IPS-20b (cell line): Measurements from ENCODE around the gene TMEM62.

Experiments
- H3K27ac ChIP-seq: one replicate; pipeline ENCODE4 v1.5.1; 2013; ENCODE audit warnings: low read length
- H3K27me3 ChIP-seq: 2 replicates; pipeline ENCODE4 v1.6.1; 2013; ENCODE audit warnings: mild to moderate bottlenecking, low read length, inconsistent platforms; ENCODE audit not compliant: insufficient read depth
- H3K36me3 ChIP-seq: 2 replicates; pipeline ENCODE4 v1.6.1; 2013; ENCODE audit warnings: low read depth, mild to moderate bottlenecking, inconsistent platforms, low read length, moderate library complexity; ENCODE audit not compliant: insufficient read depth
- H3K4me1 ChIP-seq: 2 replicates; pipeline ENCODE4 v1.6.1; 2013; ENCODE audit warnings: mild to moderate bottlenecking, control low read depth, inconsistent platforms, low read length, moderate library complexity; ENCODE audit not compliant: insufficient read depth
- H3K4me3 ChIP-seq: 2 replicates; pipeline ENCODE4 v1.5.1; 2013; ENCODE audit warnings: mild to moderate bottlenecking, low read length, inconsistent platforms
- H3K9ac ChIP-seq: 2 replicates; pipeline ENCODE4 v1.6.1; 2013; ENCODE audit warnings: low read depth, mild to moderate bottlenecking, inconsistent platforms, low read length, moderate library complexity
- H3K9me3 ChIP-seq: 2 replicates; pipeline ENCODE4 v1.6.1; 2013; ENCODE audit warnings: mild to moderate bottlenecking, low read depth, low read length, inconsistent platforms; ENCODE audit not compliant: insufficient read depth

TMEM62 gene

GRCh38 chr15:43133430-43134156 is at the start of gene TMEM62:
Gene TMEM62 (plus strand): TSS chr15:43133586. CDS start chr15:43133803, 217 bp downstream.
- peaks cover 13% of the 10 kb centered on the region for H3K4me1 ChIP-seq
- H3K9me3 ChIP-seq: no peaks in the 10 kb centered on the region
- peaks cover 46% of the 10 kb centered on the region for H3K27me3 ChIP-seq
- peak within 1 kb of the TSS; percentile 45; the same call in 1 of the 2 replicates for H3K9ac ChIP-seq
- H3K36me3 ChIP-seq: no peaks in the 10 kb centered on the region
- H3K4me3 ChIP-seq: peak within 1 kb of the TSS; percentile 80
- H3K27ac ChIP-seq: no peak within 1 kb of the TSS

DNA sequence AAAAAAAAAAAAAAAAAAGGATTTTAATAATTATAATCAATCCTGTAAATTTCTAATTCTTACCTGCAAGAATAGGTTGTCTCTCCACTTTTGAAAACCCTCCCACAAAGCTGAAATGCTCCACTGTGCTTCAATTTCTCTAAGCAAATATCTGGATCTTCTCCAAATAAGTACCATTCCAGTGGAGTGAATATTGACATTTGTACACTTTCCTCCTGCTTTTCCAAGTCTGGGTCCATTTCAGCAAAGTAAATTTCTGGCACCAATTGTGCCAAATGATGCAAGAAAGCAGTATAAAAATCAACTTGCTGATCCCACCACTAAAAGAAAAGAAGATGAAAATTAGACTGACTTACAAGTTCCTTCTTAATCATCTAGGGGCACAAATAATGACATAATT is 47.5 kb upstream of the TMEM62 start:
- no peak overlapping the region for H3K27ac ChIP-seq
- 0 out of 2 replicates have a peak, but pooled peaks cover 6% of the 10 kb centered on the region for H3K4me1 ChIP-seq
- no peaks in the 10 kb centered on the region for H3K9me3 ChIP-seq
- H3K36me3 ChIP-seq: peaks cover 37% of the 10 kb centered on the region
- H3K27me3 ChIP-seq: no peaks in the 10 kb centered on the region
- no peak overlapping the region for H3K4me3 ChIP-seq
- H3K9ac ChIP-seq: no peak overlapping the region

- no peak overlapping the region for H3K4me3 ChIP-seq
- H3K27ac ChIP-seq: no peak overlapping the region
- H3K27me3 ChIP-seq: no peaks in the 10 kb centered on the region
- H3K9ac ChIP-seq: no peak overlapping the region
- no peaks in the 10 kb centered on the region for H3K9me3 ChIP-seq
- H3K36me3 ChIP-seq: peaks cover 31% of the 10 kb centered on the region
- 0 out of 2 replicates have a peak, but pooled peaks cover 6% of the 10 kb centered on the region for H3K4me1 ChIP-seq
Measured at GRCh38 chr15:43086551-43086950, 46.8 kb upstream of the TMEM62 start.

DNA sequence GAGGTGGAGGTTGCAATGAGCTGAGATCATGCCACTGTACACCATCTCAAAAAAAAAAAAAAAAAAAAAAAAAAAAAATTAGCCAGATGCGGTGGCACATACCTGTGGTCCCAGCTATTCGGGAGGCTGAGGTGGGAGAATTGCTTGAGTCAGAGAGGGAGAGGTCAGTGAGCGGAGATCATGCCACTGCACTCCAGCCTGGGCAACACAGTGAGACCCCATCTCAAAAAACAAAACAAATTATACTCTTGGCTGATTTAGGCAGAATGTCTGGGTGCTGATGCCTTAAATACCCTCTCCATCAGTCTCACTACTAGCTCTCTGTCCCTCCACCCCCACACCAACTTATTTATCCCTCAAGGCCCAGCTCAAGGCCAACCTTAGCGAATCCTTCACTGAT is 41.5 kb upstream of the TMEM62 start:
- peaks cover under 1% of the 10 kb centered on the region; the same call in 1 of the 2 replicates for H3K36me3 ChIP-seq
- H3K27ac ChIP-seq: no peak overlapping the region
- H3K4me1 ChIP-seq: no peaks in the 10 kb centered on the region
- H3K9ac ChIP-seq: no peak overlapping the region
- no peaks in the 10 kb centered on the region for H3K9me3 ChIP-seq
- no peak overlapping the region for H3K4me3 ChIP-seq
- no peaks in the 10 kb centered on the region for H3K27me3 ChIP-seq

GRCh38 chr15:43093026-43093425 is 40.4 kb upstream of the TMEM62 start:
- Histone ChIP-seq H3K4me1 (no peaks in the 10 kb centered on the region), H3K9me3 (no peaks in the 10 kb centered on the region), H3K27ac (no peak overlapping the region), H3K27me3 (no peaks in the 10 kb centered on the region), H3K9ac (no peak overlapping the region), H3K36me3 (peaks cover 7% of the 10 kb centered on the region; the same call in 1 of the 2 replicates), H3K4me3 (no peak overlapping the region)

GRCh38 chr15:43094416-43095030 is 38.9 kb upstream of the TMEM62 start:
- no peaks in the 10 kb centered on the region for H3K9me3 ChIP-seq
- no peak overlapping the region for H3K9ac ChIP-seq
- no peak overlapping the region for H3K27ac ChIP-seq
- peaks cover 7% of the 10 kb centered on the region; the same call in 1 of the 2 replicates for H3K36me3 ChIP-seq
- H3K4me3 ChIP-seq: no peak overlapping the region
- no peaks in the 10 kb centered on the region for H3K4me1 ChIP-seq
- no peaks in the 10 kb centered on the region for H3K27me3 ChIP-seq

DNA sequence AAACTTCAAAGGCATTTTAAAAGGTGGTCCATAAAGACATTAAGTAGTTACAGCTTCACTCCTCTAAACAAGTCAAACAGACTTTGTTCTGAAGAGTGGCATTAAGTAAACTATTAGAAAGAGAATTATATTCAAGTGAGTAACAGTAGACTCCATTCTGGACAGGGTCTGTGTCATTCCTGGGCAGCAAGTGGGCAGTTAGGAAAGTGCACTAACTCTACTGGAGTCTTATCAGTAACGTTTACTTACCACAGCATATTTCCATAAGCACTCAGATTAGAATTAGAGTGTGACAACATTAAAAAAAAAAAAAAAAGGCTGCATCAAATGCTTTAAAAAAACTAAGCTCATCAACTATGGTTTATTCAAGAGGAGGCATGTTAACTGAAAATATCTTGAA is 38.1 kb upstream of the TMEM62 start:
- Histone ChIP-seq H3K27me3 (no peaks in the 10 kb centered on the region), H3K36me3 (peaks cover 10% of the 10 kb centered on the region; the same call in 1 of the 2 replicates), H3K4me1 (no peaks in the 10 kb centered on the region), H3K9ac (no peak overlapping the region), H3K9me3 (no peaks in the 10 kb centered on the region), H3K4me3 (no peak overlapping the region), H3K27ac (no peak overlapping the region)

DNA sequence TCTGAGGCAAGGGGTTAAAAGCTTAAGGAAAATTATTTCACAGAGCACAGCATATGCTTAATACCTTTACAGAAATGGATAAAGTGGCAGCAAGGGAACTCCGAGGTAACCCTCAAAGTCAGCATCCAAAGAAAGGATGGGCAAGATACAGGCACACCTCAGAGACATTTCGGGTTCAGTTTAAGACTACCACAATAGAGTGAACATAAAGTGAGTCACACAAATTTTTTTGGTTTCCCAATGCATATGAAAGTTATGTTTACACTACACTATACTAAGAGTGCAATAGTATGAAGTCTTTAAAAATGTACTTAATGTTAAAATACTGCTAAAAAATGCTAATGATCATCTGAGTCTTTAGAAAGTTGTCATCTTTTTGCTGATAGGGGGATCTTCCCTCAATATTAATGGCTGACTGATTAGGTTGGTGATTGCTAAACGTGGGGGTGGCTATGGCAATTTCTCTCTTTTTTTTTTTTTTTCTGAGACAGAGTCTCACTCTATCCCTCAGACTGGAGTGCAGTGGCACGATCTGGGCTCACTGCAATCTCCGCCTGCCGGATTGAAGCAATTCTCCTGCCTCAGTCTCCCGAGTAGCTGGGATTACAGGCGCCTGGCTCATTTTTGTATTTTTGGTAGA is 37.6 kb upstream of the TMEM62 start:
- Histone ChIP-seq H3K4me1 (no peaks in the 10 kb centered on the region), H3K36me3 (peaks cover 13% of the 10 kb centered on the region), H3K9ac (no peak overlapping the region), H3K4me3 (no peak overlapping the region), H3K27me3 (no peaks in the 10 kb centered on the region), H3K9me3 (no peaks in the 10 kb centered on the region), H3K27ac (no peak overlapping the region)

- Histone ChIP-seq H3K36me3 (peaks cover 18% of the 10 kb centered on the region), H3K9me3 (no peaks in the 10 kb centered on the region), H3K27ac (no peak overlapping the region), H3K9ac (no peak overlapping the region), H3K4me3 (no peak overlapping the region), H3K27me3 (no peaks in the 10 kb centered on the region), H3K4me1 (no peaks in the 10 kb centered on the region)
Measured at GRCh38 chr15:43096411-43096810, 37.0 kb upstream of the TMEM62 start.

- Histone ChIP-seq H3K4me3 (no peak overlapping the region), H3K27me3 (no peaks in the 10 kb centered on the region), H3K9me3 (no peaks in the 10 kb centered on the region), H3K9ac (no peak overlapping the region), H3K4me1 (no peaks in the 10 kb centered on the region), H3K27ac (no peak overlapping the region), H3K36me3 (peaks cover 18% of the 10 kb centered on the region)
Measured at GRCh38 chr15:43099105-43099845, 34.1 kb upstream of the TMEM62 start.

DNA sequence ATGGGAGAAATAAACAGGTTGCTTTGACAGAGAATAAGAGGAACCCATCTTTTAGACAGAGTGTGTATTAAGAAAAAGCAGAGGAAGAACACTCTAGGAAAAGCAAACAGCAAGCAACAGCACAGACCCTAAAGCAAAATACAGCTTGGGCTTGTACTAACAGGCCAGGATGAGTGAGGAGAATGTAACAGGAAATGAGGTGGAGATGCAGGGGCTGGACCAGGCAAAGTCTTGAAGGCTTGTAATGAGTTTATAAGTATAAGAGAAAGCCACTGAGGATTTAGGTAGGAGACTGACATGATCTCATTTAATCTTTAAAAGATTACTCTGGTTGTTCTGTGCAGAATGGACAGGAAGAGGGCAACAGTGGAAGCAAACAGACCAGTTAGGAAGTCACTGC is 32.4 kb upstream of the TMEM62 start:
- H3K27ac ChIP-seq: no peak overlapping the region
- H3K36me3 ChIP-seq: peaks cover 18% of the 10 kb centered on the region
- H3K27me3 ChIP-seq: no peaks in the 10 kb centered on the region
- H3K4me1 ChIP-seq: peaks cover 4% of the 10 kb centered on the region; the same call in 1 of the 2 replicates
- no peak overlapping the region for H3K4me3 ChIP-seq
- H3K9me3 ChIP-seq: no peaks in the 10 kb centered on the region
- no peak overlapping the region for H3K9ac ChIP-seq
